ENCODE results near the gene SMAD2.
"Not testable (repeated sequence)": the region's sequence is repeated elsewhere in the genome, so short reads cannot be mapped to it uniquely, and the experiment has no call there.

The SMAD2 gene

GRCh38 chr18:47970664-47971531 is 40.4 kb upstream of the SMAD2 start:
- DNase-seq (ENCODE audit: extremely low spot score) = peak; percentile 55
- TF ChIP-seq, protein P1, sequence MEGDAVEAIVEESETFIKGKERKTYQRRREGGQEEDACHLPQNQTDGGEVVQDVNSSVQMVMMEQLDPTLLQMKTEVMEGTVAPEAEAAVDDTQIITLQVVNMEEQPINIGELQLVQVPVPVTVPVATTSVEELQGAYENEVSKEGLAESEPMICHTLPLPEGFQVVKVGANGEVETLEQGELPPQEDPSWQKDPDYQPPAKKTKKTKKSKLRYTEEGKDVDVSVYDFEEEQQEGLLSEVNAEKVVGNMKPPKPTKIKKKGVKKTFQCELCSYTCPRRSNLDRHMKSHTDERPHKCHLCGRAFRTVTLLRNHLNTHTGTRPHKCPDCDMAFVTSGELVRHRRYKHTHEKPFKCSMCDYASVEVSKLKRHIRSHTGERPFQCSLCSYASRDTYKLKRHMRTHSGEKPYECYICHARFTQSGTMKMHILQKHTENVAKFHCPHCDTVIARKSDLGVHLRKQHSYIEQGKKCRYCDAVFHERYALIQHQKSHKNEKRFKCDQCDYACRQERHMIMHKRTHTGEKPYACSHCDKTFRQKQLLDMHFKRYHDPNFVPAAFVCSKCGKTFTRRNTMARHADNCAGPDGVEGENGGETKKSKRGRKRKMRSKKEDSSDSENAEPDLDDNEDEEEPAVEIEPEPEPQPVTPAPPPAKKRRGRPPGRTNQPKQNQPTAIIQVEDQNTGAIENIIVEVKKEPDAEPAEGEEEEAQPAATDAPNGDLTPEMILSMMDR (IDR thresholded peaks at IDR 0.05; ENCODE audit: control extremely low read depth, extremely low read depth, low read depth, missing control alignments) = no peak
- ChIA-PET POLR2A (no interaction called here), CTCF (interaction anchor here (1.1 to 2.1 kb wide), 6 partner anchors 14 to 216 kb away, joined by 3 to 8 read pairs (median 4); no protein-coding TSS in a partner anchor)

- DNase-seq (ENCODE audit: extremely low spot score) = no peak
- CTCF ChIA-PET = interaction anchor here (0.9 to 2.1 kb wide), 4 partner anchors 12 to 215 kb away, joined by 3 to 8 read pairs (median 4); no protein-coding TSS in a partner anchor
- TF ChIP-seq, protein P1 (IDR thresholded peaks at IDR 0.05; ENCODE audit: control extremely low read depth, extremely low read depth, low read depth, missing control alignments) = no peak
- POLR2A ChIA-PET = no interaction called here
Measured at GRCh38 chr18:47969816-47970215, 39.4 kb upstream of the SMAD2 start.

DNA sequence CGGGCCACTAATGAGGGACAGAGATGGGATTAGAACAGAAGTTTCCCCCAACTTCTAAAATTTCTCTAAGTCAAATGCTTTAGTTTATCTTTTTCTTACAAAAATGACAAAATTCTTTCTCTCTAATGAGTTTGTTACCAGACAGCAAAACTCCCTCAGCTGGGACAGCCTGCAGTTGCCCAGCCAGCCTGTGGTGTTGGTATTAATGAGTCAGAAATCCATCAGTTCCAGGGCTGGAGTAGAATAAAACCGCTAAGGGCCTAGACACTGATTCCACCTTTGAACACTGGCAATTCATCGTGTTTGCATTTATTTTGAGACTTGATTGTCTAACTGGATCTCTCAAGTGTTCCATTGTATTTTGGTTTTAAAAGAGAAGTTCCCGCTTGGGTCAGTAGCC is 38.3 kb upstream of the SMAD2 start:
- TF ChIP-seq, protein P1 (IDR thresholded peaks at IDR 0.05; ENCODE audit: control extremely low read depth, extremely low read depth, low read depth, missing control alignments) = no peak
- ChIA-PET POLR2A (no interaction called here), CTCF (no interaction called here)
- no peak for DNase-seq (ENCODE audit: extremely low spot score)

- ChIA-PET CTCF (no interaction called here), POLR2A (no interaction called here)
- no peak for DNase-seq (ENCODE audit: extremely low spot score)
- TF ChIP-seq, protein P1 (IDR thresholded peaks at IDR 0.05; ENCODE audit: control extremely low read depth, extremely low read depth, low read depth, missing control alignments) = no peak
Measured at GRCh38 chr18:47968006-47968676, 37.7 kb upstream of the SMAD2 start.

DNA sequence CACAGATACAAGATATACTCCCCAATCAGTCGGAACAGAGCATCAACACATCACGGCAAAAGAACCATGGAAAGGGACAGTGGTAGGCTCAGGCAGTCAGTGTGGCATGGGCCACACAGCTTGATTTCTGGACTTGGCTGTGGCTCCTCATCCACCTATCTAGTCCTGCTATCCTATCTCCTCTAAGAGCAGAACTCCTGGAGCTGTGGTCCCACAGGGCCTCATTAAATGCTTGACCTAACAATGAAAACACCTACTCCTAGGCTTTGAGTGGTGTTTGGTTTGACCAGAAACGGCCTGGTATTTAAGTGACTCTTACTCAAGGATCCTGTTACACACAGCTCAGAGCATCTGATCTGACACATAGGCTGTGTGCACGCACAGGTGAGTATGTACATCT is 33.6 kb upstream of the SMAD2 start:
- TF ChIP-seq, protein P1 (IDR thresholded peaks at IDR 0.05; ENCODE audit: control extremely low read depth, extremely low read depth, low read depth, missing control alignments) = no peak
- CTCF ChIA-PET = interaction anchor here (0.5 to 1.6 kb wide), 3 partner anchors 9 to 127 kb away, joined by 3 to 5 read pairs (median 3); no protein-coding TSS in a partner anchor
- DNase-seq (ENCODE audit: extremely low spot score) = no peak
- POLR2A ChIA-PET = no interaction called here

DNA sequence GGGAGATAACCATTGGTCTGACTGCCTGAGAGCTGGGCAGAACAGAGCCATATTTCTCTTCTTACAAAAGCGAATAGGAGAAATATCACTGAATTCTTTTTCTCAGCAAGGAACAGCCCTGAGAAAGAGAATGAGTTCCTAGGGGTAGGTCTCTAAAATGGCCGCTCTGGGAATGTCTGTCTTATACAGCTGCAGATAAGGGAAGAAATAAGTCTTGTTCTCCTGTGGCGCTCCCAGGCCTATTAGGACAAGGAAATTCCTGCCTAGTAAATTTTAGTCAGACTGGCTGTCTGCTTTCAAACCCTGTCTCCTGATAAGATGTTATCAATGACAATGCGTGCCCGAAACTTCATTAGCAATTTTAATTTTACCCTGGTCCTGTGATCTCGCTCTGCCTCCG is 30.5 kb upstream of the SMAD2 start:
- DNase-seq (ENCODE audit: extremely low spot score); POLR2A ChIA-PET; CTCF ChIA-PET: not testable (repeated sequence)

DNA sequence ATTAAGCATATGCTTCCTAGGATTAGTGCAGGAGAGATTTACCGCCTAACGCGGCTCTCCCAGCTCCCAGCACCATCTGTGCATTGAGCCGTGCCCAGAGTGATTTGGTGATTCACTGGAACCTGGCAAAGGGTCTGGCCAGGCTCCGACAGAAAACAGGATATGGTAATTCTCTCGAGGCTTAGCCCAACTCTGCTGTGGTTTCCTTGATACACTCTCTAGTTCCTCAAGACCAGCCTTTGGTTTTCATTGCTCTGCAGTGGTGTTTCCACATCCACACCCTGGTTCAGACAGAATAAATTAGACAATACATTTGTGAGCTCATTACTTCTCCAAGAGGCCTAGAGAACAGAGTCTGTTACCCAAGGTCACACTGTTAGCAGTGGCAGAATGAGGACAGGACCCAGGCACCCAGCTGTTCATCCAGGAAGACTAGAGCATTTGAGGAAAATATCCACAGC is 23.0 kb upstream of the SMAD2 start:
- ChIA-PET POLR2A (no interaction called here), CTCF (interaction anchor here (1.5 kb wide), 1 partner anchor 18 kb away, joined by 4 read pairs; no protein-coding TSS in a partner anchor)
- peak; percentile 24 for DNase-seq (ENCODE audit: extremely low spot score)
- TF ChIP-seq, protein P1 (IDR thresholded peaks at IDR 0.05; ENCODE audit: control extremely low read depth, extremely low read depth, low read depth, missing control alignments) = no peak

Measured in GM10248 (cell line).